ENCODE measurements around the gene CDH8.

CDH8 gene

GRCh38 chr16:61617219-61617783 is 418.9 kb downstream of the CDH8 start:
- H3K4me3 ChIP-seq (ENCODE audit: insufficient read depth, low read depth, low read length, poor library complexity, severe bottlenecking), result no peak overlapping the region
- no peaks in the 10 kb centered on the region for H3K27me3 ChIP-seq (replicated peaks; ENCODE audit: control insufficient read depth, insufficient read depth, low read length, poor library complexity, severe bottlenecking)

GRCh38 chr16:61616088-61616487 is 420.1 kb downstream of the CDH8 start:
- no peaks in the 10 kb centered on the region for H3K27me3 ChIP-seq (replicated peaks; ENCODE audit: control insufficient read depth, insufficient read depth, low read length, poor library complexity, severe bottlenecking)
- H3K27ac ChIP-seq (ENCODE audit: insufficient read depth, low read length, poor library complexity, severe bottlenecking), result no peak overlapping the region
- peaks cover 3% of the 10 kb centered on the region for H3K9me3 ChIP-seq (ENCODE audit: control insufficient read depth, low read length)
- no peak for DNase-seq
- H3K36me3 ChIP-seq (ENCODE audit: control insufficient read depth, insufficient read depth, low read length), result no peaks in the 10 kb centered on the region
- H3K4me3 ChIP-seq (ENCODE audit: insufficient read depth, low read depth, low read length, poor library complexity, severe bottlenecking), result no peak overlapping the region
- no peaks in the 10 kb centered on the region for H3K4me1 ChIP-seq (ENCODE audit: control insufficient read depth, insufficient read depth, low read length, poor library complexity, severe bottlenecking)

More at GRCh38 chr16:61617219-61617783, 418.9 kb downstream of the CDH8 start:
- no peak overlapping the region for H3K27ac ChIP-seq (ENCODE audit: insufficient read depth, low read length, poor library complexity, severe bottlenecking)
- H3K4me1 ChIP-seq (ENCODE audit: control insufficient read depth, insufficient read depth, low read length, poor library complexity, severe bottlenecking), result no peaks in the 10 kb centered on the region
- no peak for DNase-seq
- H3K9me3 ChIP-seq (ENCODE audit: control insufficient read depth, low read length), result peaks cover 3% of the 10 kb centered on the region
- H3K36me3 ChIP-seq (ENCODE audit: control insufficient read depth, insufficient read depth, low read length), result no peaks in the 10 kb centered on the region

DNA sequence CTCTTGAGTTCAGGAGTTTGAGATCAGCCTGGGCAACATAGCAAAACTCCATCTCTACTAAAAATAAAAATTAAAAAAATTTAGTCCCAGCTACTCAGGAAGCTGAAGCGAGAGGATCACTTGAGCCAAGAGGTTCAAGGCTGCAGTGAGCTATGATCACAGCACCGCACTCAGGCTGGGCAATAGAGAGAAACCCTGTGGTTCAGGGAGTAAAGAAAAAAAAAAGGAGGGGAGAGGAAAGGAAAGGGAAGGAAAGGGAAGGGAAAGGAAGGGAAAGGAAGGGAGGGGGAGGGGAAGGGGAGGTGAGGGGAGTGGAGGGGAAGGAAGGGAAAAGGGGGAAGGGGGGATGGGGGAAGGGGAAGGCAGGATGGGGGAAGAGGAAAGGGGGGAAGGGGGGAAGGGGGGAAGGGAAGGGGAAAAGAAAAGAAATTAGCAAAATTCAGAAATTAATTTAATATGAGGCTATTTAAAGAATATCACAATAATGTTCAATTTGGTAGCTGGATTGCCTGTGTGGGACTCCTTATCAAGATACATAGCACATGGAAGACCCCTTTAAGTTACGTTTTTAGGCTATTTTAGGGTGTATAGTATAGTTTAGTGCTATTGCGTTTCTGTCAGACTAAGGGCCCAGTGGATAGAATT is 424.3 kb downstream of the CDH8 start:
- no peak for DNase-seq

DNA sequence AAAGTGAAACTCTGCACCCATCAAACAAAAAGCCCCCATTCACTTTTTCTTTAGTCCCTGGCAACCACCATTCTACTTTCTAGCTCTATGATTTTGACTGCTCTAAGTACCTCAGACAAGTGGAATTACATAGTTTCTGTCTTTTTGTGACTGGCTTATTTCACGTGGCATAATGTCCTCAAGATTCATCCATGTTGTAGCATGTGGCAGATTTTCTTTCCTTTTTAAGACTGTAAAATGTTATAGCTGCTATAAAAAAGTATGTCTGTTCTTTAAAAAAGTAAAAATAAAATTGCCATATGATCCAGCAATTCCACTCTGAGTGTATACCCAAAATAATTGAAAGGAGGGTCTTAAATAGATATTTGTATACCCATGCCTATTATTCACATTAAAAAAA is 429.7 kb downstream of the CDH8 start:
- Histone ChIP-seq H3K36me3 (ENCODE audit: control insufficient read depth, insufficient read depth, low read length) (no peaks in the 10 kb centered on the region), H3K4me1 (ENCODE audit: control insufficient read depth, insufficient read depth, low read length, poor library complexity, severe bottlenecking) (no peaks in the 10 kb centered on the region), H3K9me3 (ENCODE audit: control insufficient read depth, low read length) (no peaks in the 10 kb centered on the region), H3K4me3 (ENCODE audit: insufficient read depth, low read depth, low read length, poor library complexity, severe bottlenecking) (no peak overlapping the region), H3K27me3 (replicated peaks; ENCODE audit: control insufficient read depth, insufficient read depth, low read length, poor library complexity, severe bottlenecking) (no peaks in the 10 kb centered on the region), H3K27ac (ENCODE audit: insufficient read depth, low read length, poor library complexity, severe bottlenecking) (no peak overlapping the region)
- DNase-seq, result no peak

More for the DNA sequence above, 424.3 kb downstream of the CDH8 start:
- no peak overlapping the region for H3K27ac ChIP-seq (ENCODE audit: insufficient read depth, low read length, poor library complexity, severe bottlenecking)
- H3K27me3 ChIP-seq (replicated peaks; ENCODE audit: control insufficient read depth, insufficient read depth, low read length, poor library complexity, severe bottlenecking), result no peaks in the 10 kb centered on the region
- H3K4me3 ChIP-seq (ENCODE audit: insufficient read depth, low read depth, low read length, poor library complexity, severe bottlenecking), result no peak overlapping the region
- H3K9me3 ChIP-seq (ENCODE audit: control insufficient read depth, low read length), result peaks cover 3% of the 10 kb centered on the region
- no peaks in the 10 kb centered on the region for H3K4me1 ChIP-seq (ENCODE audit: control insufficient read depth, insufficient read depth, low read length, poor library complexity, severe bottlenecking)
- H3K36me3 ChIP-seq (ENCODE audit: control insufficient read depth, insufficient read depth, low read length), result no peaks in the 10 kb centered on the region

All from effector memory CD4-positive, alpha-beta T cell (primary cell).